Measurements from ENCODE around the gene EP400.

The EP400 gene

DNA sequence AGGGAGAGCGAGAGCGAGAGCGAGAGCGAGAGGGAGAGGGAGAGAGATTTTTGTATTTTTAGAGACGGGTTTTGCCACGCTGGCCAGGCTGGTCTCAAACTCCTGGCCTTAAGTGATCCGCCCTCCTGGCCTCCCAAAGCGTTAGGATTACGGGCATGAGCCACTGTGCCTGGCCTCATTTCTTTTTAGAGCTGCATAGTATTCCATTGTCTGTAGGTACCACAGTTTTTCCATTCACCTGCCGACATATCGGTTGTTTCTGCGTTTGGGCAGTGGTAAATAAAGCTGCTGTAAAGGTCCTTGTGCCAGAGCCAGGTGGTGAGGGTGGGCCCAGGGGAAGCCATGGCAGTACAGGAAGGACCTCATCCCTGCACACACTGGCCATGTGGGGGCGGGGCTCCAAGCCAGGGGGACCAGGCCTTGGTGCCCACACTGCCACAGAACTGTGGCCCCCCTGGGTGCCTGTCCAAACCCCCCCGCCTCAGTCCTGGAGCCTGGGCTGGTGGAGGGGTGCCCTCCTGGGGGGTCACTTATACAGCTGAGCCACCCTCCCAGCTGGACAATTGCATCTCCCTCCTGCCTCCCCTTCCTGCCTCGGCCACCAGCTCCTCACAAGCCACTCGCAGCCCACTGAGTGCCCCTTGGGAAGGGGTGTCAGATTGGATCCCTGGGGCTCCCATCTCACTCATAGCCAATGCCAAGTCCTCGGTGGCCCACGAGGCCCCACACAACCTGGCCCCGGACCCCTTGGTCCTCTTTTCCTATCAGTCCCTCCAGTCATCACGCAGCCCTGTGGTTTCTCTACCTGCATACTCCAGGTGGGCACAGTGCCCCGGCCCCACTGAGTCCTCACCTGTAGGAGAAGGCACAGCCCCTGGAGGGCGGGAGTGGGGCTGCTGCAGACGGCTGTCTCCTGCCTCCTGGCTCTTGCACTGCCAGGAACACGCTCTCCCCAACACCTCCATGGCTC lies 22.3 kb upstream of the EP400 start:
- no peak for DNase-seq

DNA sequence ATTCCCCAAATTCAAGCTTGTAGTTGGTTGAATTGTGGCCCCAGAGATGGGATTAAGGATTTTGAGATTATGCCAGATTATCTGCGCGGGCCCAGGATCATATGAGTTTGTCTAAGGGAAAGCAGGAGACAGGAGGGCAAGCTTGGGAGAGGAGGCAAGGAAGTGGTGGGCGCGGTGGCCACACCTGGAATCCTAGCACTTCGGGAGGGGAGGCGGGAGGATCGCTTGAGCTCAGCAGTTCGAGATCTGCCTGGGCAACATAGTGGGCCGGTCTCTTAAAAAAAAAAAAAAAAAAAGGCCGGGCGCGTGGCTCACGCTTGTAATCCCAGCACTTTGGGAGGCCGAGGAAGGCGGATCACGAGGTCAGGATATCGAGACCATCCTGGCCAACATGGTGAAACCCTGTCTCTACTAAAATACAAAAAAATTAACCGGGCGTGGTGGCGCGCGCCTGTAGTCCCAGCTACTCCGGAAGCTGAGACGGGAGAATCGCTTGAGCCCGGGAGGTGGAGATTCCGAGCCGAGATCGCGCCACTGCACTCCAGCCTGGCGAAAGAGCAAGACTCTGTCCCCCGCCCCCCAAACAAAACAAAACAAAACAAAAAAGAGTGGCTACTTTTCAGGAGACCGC lies 21.5 kb upstream of the EP400 start:
- no peak for DNase-seq

GRCh38 chr12:131928711-131929580 lies 20.8 kb upstream of the EP400 start, which contains the start of gene PUS1:
TSS of gene PUS1 (plus strand) at chr12:131929276. CDS start at chr12:131929723, 447 bp downstream.
- DNase-seq: peak; percentile 87

DNA sequence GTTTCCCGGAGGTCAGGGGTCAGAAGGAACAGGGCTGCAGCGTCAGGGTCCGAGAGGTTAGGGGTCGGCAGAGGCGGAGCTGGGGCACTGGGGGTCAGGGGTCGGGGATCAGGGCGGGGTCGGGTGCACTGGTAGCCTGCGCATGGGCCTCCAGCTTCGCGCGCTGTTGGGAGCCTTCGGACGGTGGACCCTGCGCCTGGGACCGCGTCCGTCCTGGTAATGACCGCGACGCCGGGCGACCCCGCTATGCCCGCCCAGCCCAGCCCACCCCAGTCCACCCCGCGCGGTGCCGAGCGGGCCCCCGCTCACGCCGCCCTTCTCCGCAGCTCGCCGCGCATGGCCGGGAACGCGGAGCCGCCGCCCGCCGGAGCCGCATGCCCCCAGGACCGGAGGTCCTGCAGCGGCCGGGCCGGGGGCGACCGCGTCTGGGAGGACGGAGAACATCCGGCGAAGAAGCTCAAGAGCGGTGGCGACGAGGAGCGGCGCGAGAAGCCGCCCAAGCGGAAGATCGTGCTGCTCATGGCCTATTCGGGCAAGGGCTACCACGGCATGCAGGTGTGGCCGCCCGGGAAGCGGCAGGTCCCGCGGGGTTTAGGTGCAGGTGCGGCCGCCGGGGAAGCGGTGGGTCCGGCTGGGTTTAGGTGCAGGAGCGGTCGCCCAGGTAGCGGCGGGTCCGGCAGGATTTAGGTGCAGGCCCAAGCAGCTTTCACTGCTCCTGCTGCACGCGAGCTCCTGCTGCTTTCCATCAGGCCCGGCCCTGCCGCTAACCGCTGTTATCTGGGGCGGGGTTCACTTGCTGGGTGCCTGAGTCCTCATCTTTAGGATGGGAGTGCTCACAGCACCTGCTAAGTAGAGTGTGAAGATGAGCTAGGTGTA lies 19.9 kb upstream of the EP400 start:
- DNase-seq: no peak

- no peak for DNase-seq
Measured at GRCh38 chr12:131930510-131930909, 19.2 kb upstream of the EP400 start.

GRCh38 chr12:131933387-131933786 lies 16.4 kb upstream of the EP400 start:
- DNase-seq: no peak

DNA sequence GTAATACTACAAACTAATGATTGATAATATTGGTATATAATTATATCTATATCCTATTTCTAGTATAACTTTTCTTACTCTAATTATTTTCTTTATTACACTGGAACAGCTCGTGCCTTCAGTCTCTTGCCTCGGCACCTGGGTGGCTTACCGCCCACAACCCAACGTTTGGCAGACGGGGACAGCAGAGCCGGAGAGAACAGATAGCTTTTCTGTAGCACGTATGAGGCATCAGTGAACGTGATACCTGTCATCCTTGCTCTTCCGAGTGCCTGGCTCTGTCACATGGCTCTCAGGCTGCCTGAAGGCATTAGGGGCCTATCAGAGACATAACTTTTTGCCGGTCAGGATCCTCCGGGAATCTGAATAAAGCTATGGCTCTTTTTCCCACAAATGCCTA lies 15.2 kb upstream of the EP400 start:
- DNase-seq: no peak

- no peak for DNase-seq
Measured at GRCh38 chr12:131938082-131938481, 11.7 kb upstream of the EP400 start.

GRCh38 chr12:131939007-131939406 lies 10.7 kb upstream of the EP400 start:
- DNase-seq: no peak

GRCh38 chr12:131940141-131940547 lies 9.6 kb upstream of the EP400 start:
- DNase-seq: no peak

DNA sequence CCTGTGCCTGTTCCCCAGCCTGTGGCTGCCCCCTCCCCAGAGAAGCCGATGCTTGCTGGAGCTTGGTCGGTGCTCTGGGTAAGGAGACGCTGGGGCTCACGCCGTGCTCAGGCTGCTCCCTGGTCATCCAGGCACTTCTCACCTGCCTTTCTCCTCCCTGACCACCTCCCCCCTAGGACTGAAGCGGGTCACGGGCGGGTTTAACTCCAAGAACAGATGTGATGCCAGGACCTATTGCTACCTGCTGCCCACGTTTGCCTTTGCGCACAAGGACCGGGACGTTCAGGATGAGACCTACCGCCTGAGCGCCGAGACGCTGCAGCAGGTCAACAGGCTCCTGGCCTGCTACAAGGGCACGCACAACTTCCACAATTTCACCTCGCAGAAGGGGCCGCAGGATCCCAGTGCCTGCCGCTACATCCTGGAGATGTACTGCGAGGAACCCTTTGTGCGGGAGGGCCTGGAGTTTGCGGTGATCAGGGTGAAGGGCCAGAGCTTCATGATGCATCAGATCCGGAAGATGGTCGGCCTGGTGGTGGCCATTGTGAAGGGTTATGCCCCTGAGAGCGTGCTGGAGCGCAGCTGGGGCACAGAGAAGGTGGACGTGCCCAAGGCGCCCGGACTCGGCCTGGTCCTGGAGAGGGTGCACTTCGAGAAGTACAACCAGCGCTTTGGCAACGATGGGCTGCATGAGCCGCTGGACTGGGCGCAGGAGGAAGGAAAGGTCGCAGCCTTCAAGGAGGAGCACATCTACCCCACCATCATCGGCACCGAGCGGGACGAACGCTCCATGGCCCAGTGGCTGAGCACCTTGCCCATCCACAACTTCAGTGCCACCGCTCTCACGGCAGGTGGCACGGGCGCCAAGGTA lies 8.4 kb upstream of the EP400 start:
- DNase-seq: no peak

DNA sequence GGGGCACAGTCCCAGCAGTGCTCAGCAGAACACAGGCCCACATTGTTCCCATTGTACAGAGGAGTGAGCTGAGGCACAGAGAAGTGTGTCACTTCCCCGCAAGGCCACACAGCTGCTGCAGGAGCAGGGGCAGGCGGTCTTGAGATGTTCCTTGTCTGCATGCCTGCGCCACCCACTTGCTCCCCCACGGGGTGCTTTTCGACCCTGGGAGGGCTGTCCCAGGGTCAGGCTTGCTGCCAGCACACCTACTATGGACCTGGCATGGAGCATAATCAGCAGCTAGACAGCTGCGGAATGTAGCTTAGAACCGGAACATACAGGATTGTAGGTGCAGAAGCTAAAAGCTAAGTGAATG lies 7.8 kb upstream of the EP400 start:
- no peak for DNase-seq

DNA sequence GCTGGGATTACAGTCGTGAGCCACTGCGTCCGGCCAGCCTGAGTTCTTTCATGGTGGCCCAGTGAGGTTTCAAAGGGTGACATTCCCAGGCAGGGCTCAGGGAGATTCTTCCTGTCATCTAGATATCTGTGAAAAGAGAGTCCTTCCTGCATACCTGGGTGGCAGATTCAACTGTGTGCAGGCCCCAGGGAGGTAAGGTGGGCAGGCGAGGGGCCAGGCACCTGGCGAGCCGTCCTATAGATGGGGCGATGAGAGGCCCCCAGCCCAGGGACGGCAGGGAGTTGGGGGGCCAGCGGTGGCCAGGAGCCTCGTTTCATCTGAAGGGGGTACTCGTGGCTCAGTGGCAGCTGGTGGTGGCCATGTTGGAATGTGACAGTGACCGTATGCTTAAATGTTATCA lies 7.1 kb upstream of the EP400 start:
- no peak for DNase-seq

DNA sequence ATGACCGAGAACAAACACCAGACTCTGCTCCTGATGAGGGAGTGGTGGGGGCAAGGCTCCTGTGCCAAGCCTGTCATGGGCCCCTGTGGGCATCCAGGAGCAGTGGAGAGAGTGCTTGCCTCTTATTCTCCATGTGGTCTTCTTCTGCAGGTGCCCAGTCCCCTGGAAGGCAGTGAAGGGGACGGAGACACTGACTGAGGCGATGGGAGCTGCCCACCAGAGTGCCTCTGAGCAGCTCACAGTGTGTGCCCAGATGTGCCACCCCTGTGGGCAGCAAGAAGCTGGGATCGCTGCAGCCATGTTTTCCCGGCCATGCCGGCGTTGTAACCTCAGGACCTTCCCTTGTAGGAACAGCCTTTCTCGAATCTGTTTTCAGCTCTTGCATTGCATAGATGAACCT lies 6.4 kb upstream of the EP400 start:
- no peak for DNase-seq

DNA sequence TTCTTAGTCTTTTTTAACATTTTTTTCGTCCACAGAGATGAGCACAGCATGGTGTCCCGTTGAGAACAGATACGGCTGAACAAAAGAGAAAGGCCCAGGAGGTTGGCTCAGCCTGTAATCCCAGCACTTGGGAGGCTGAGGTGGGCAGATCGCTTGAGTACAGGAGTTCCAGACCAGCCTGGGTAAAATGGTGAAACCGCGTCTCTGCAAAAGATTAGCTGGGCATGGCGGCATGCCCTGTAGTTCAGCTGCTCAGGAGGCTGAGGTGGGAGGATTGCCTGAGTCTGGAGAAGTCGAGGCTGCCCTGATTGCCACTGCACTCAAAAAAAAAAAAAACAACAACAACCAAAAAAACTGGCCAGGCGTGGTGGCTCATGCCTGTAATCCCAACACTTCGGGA lies 5.9 kb upstream of the EP400 start:
- DNase-seq: no peak

DNA sequence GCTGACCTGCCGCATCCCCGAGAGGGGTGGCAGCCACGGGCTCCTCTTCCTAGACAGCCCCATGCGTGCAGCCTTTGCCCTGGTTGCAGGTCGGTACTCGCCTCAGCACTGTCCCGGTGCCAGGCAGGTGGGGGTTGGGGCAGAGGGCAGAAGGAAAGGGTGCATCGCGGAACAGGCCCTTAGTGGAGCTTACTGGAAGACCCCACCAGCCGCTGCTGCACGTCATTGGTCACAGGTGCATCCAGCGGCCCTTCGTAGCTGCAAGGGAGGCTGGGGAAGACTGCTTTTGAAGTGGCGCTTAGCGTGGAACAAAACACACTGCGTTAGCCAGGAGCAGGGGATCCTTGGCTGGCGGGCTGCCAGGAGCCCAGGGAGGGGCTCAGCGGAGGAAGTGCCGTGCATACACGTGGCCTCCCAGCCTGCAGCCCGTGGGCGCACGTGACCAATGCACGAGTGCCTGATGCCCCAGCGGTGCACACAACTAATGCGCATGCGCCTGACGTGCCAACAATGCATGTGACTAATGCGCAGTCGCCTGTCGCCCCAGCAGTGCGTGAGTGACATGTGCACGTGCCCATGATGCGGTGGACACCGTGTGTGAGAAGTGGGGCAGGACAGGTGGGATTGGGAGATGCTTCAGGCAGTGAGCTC lies 5.0 kb upstream of the EP400 start:
- no peak for DNase-seq

- no peak for DNase-seq
Measured at GRCh38 chr12:131946757-131947156, 3.0 kb upstream of the EP400 start.

GRCh38 chr12:131947482-131948027 lies 2.2 kb upstream of the EP400 start:
- DNase-seq: no peak

GRCh38 chr12:131948166-131948712 lies 1.5 kb upstream of the EP400 start:
- DNase-seq: no peak
